K562 (cell line): ENCODE results near the gene ZFYVE21.

ENCODE experiments used
- ARHGAP35 ChIP-seq: fragments of 450-650 bp; IDR thresholded peaks from 2 replicates; pipeline ENCODE4 v1.6.1; 2018; ENCODE audit not compliant: partially characterized antibody
- BHLHE40 ChIP-seq: IDR thresholded peaks from 2 replicates; pipeline ENCODE4 v1.6.1; 2011; ENCODE audit warnings: low read length, improper control_type of control experiment
- CHD1 ChIP-seq: fragments of 200-600 bp; sonication (generic); IDR thresholded peaks from one replicate; pipeline ENCODE4 v1.6.1; 2012; ENCODE audit warnings: mild to moderate bottlenecking, moderate library complexity, low read length, inconsistent platforms
- ELF1 ChIP-seq: fragments of 200-800 bp; sonication (Bioruptor generic); IDR thresholded peaks from 2 replicates; pipeline ENCODE4 v1.6.1; 2016; ENCODE audit warnings: missing genetic modification characterization, missing compliant biosample characterization
- ELK1 ChIP-seq: sonication (generic); formaldehyde crosslinking; IDR thresholded peaks from 2 replicates; pipeline ENCODE4 v1.8.1; 2022; ENCODE audit warnings: missing genetic modification reagents
- HINFP ChIP-seq: fragments of 450-650 bp; conservative IDR thresholded peaks from 2 replicates; pipeline ENCODE4 v1.6.1; 2016; ENCODE audit warnings: missing genetic modification characterization, low read depth, mild to moderate bottlenecking, control low read depth, missing compliant biosample characterization
- POLR2H ChIP-seq: IDR thresholded peaks from 2 replicates; pipeline ENCODE4 v1.6.1; 2016; ENCODE audit warnings: missing genetic modification characterization, low read depth, mild to moderate bottlenecking, control low read depth, missing compliant biosample characterization, moderate library complexity
- TAF7 ChIP-seq: fragments of 450-650 bp; IDR thresholded peaks from 2 replicates; pipeline ENCODE4 v1.6.1; 2016; ENCODE audit warnings: missing genetic modification characterization, missing compliant biosample characterization
- TEAD4 ChIP-seq, 2 experiments: sonication (generic) in 1 of 2; formaldehyde crosslinking in 1 of 2; IDR thresholded peaks; 2 replicates each; pipeline versions ENCODE4 v1.6.1 to v1.8.0; 2012 to 2022; ENCODE audit warnings: borderline replicate concordance in 1 of 2, inconsistent platforms in 1 of 2, low read length in 1 of 2, mild to moderate bottlenecking in 1 of 2, missing genetic modification reagents in 1 of 2
- ZZZ3 ChIP-seq: fragments of 450-650 bp; IDR thresholded peaks from 2 replicates; pipeline ENCODE4 v1.6.1; 2016; ENCODE audit warnings: antibody characterized with exemption, mild to moderate bottlenecking, moderate library complexity
- TF ChIP-seq, protein P1 (sequence below): sonication (generic); formaldehyde crosslinking; IDR thresholded peaks from 2 replicates; pipeline ENCODE4 v1.9.0; 2022; ENCODE audit warnings: mild to moderate bottlenecking, missing genetic modification reagents

- no peak for TF ChIP-seq HINFP
- TF ChIP-seq, protein P1, sequence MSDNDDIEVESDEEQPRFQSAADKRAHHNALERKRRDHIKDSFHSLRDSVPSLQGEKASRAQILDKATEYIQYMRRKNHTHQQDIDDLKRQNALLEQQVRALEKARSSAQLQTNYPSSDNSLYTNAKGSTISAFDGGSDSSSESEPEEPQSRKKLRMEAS (CRISPR knock-in tag), result no peak
- no peak for TF ChIP-seq POLR2H (tag)
- TF ChIP-seq BHLHE40, result no peak
- no peak for TF ChIP-seq ELF1
- TF ChIP-seq TAF7 (tag), result no peak
- TF ChIP-seq ELK1 (CRISPR knock-in tag), result no peak
- no peak for TF ChIP-seq ZZZ3
- no peak for TF ChIP-seq ARHGAP35
- TF ChIP-seq CHD1, result no peak
- no peak for TF ChIP-seq TEAD4 (IDR thresholded peaks at IDR 0.05; ENCODE audit: low read length)
- no peak for TF ChIP-seq TEAD4 (CRISPR knock-in tag; IDR thresholded peaks at IDR 0.05; ENCODE audit: borderline replicate concordance)
Measured at GRCh38 chr14:103688441-103688840, 27.2 kb upstream of the ZFYVE21 start.
